ENCODE results near the gene TCF12.

- TF ChIP-seq RAD21 (IDR thresholded peaks at IDR 0.05; ENCODE audit: low read depth) (no peak), TAF1 (IDR thresholded peaks at IDR 0.05; ENCODE audit: low read depth) (no peak), FOXM1 (IDR thresholded peaks at IDR 0.05; ENCODE audit: borderline replicate concordance, low read depth) (no peak), MAX (IDR thresholded peaks at IDR 0.05) (no peak), EP300 (IDR thresholded peaks at IDR 0.05; ENCODE audit: borderline replicate concordance) (no peak), YY1 (IDR thresholded peaks at IDR 0.05; ENCODE audit: low read depth) (no peak), NFIC (IDR thresholded peaks at IDR 0.05) (no peak), ZBTB7A (IDR thresholded peaks at IDR 0.05; ENCODE audit: low read depth) (no peak), REST (IDR thresholded peaks at IDR 0.05; ENCODE audit: low read depth) (no peak), CEBPB (IDR thresholded peaks at IDR 0.05) (no peak), USF1 (IDR thresholded peaks at IDR 0.05) (no peak)
Observed at GRCh38 chr15:57227166-57227565, 308.7 kb downstream of the TCF12 start.
